Activated CD4-positive, alpha-beta memory T cell treated with anti-CD3 and anti-CD28 coated beads for 36 hours (primary cell): Measurements from ENCODE around the gene GRID2. TPM values are rescaled to one million over a fixed set of nuclear protein-coding genes. Genes with fewer than 3 reads are reported as not detected.

ENCODE experiments used
- CTCF ChIA-PET: fragments of 350-600 bp; sonication (Branson Sonifier 250); formaldehyde crosslinking; loops from one replicate; lab custom pipeline; 2021; ENCODE audit warnings: antibody characterized with exemption, inconsistent platforms; lab: Charles Lee
- POLR2A ChIA-PET: fragments of 350-600 bp; sonication (Branson Sonifier 250); formaldehyde crosslinking; loops from one replicate; lab custom pipeline; 2021; ENCODE audit warnings: antibody characterized with exemption; lab: Charles Lee
- DNase-seq: peaks from one replicate; pipeline ENCODE4 v3.0.0-alpha.2; 2020
- H3K27ac Mint-ChIP-seq: one replicate; pipeline ENCODE4 v1.8.0; 2021; ENCODE audit warnings: mixed read lengths
- H3K27me3 Mint-ChIP-seq: one replicate; pipeline ENCODE4 v1.8.0; 2021; ENCODE audit warnings: mixed read lengths
- H3K36me3 Mint-ChIP-seq: one replicate; pipeline ENCODE4 v1.8.0; 2021; ENCODE audit warnings: mixed read lengths
- H3K4me1 Mint-ChIP-seq: one replicate; pipeline ENCODE4 v1.8.0; 2021; ENCODE audit warnings: low read depth, mixed read lengths
- H3K4me3 Mint-ChIP-seq: one replicate; pipeline ENCODE4 v1.8.0; 2021; ENCODE audit warnings: mild to moderate bottlenecking, mixed read lengths
- H3K9me3 Mint-ChIP-seq: one replicate; pipeline ENCODE4 v1.8.0; 2021; ENCODE audit warnings: mixed read lengths
- intact Hi-C: fragments of 100-400 bp; cut with micrococcal nuclease; formaldehyde crosslinking; loops from one replicate; pipeline ENCODE4 v1.15.1; 2023
- total RNA-seq, 2 experiments: library from RNA; stranded (reverse); gene quantifications; one replicate each; pipeline ENCODE4 v1.2.3, GENCODE V29; 2021

Gene GRID2
- total RNA-seq, 2 experiments from 2014 or later: not detected

DNA sequence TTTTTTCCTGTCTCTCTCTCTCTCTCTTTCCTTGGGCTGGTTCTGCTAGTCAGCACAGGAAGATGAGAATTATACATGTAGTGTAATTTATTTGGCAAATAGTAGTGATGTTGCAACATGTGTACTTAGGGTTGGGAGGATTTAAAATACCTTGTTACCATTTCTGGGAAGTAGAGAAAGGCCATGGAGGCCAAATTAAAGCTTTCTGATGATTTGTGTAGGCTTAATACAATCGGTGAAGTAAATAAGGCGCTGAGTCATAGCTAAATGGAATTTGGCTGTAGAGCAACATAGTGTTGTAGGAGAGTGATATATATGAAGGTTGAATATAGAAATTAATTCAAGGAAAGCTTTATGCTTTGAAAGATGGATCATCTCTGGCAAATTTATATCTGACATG lies 295.3 kb downstream of the GRID2 start:
- Mint-ChIP-seq H3K27ac (no peak overlapping the region), H3K9me3 (peaks cover 24% of the 10 kb centered on the region), H3K36me3 (no peaks in the 10 kb centered on the region), H3K27me3 (no peaks in the 10 kb centered on the region), H3K4me1 (no peaks in the 10 kb centered on the region), H3K4me3 (no peak overlapping the region)
- intact Hi-C loops: no loop called here
- DNase-seq: no peak
- ChIA-PET CTCF (no interaction called here), POLR2A (no interaction called here)

DNA sequence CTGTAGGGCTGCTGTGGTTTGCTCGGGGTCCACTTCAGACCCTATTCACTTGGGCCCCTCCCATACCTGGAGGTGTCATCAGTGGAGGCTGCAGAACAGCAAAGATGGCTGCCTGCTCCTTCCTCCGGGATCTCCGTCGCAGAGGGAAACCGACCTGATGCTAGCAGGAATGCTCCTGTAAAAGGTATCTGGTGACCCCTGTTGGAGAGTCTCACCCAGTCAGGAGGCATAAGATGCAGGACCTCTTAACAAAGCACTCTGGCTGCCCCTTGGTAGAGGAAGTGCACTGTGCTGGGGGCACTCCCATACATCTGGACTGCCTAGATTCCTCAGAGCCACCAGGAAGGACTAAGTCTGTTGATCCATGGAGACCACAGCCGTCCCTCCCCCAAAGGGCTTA lies 296.9 kb downstream of the GRID2 start:
- Mint-ChIP-seq H3K9me3 (peaks cover 29% of the 10 kb centered on the region), H3K4me3 (no peak overlapping the region), H3K36me3 (no peaks in the 10 kb centered on the region), H3K27ac (no peak overlapping the region), H3K27me3 (no peaks in the 10 kb centered on the region), H3K4me1 (no peaks in the 10 kb centered on the region)
- POLR2A ChIA-PET: no interaction called here
- CTCF ChIA-PET: no interaction called here
- intact Hi-C loops: no loop called here
- DNase-seq: no peak

DNA sequence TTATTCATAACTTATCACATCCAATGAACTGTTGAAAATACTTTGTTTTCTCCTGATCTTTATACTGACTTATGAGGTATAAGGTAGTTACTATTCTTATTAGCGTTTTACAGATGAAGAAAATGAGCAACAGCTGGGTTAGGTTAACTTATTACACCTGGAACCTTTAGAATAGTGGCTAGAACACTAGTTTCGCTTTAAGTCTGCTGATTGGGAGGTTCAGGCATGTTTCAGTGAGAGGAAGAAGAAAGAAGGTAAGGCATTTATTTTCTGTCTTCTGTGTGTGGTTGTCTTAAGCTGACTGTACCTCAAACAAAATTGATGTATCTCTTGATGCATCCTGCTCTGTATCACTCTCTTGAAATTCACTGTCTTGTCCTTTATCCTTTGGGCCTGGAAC lies 302.5 kb downstream of the GRID2 start:
- CTCF ChIA-PET: no interaction called here
- Mint-ChIP-seq H3K4me1 (no peaks in the 10 kb centered on the region), H3K4me3 (no peak overlapping the region), H3K27ac (no peak overlapping the region), H3K27me3 (no peaks in the 10 kb centered on the region), H3K36me3 (no peaks in the 10 kb centered on the region), H3K9me3 (peaks cover 32% of the 10 kb centered on the region)
- no peak for DNase-seq
- intact Hi-C loops: no loop called here
- POLR2A ChIA-PET: no interaction called here

DNA sequence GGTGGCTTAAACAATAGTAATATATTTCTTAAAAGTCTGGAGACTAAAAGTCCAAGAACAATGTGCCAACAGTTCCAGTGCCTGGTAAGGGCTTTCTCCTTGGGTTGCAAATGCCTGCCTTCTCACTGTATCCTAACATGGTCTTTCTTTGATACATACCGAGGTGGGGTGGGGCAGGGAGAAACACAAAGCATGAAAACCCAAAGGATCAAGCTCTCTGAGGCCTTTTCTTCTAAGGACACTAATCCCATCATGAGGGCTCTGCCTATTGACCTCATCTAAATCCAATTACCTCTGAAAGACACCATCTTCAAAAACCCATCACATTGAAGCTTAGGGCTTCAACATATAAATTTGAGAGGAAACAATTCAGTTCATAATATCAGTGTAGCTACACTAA lies 311.3 kb downstream of the GRID2 start:
- intact Hi-C loops: no loop called here
- no peak overlapping the region for H3K27ac Mint-ChIP-seq
- H3K36me3 Mint-ChIP-seq: no peaks in the 10 kb centered on the region
- no peaks in the 10 kb centered on the region for H3K4me1 Mint-ChIP-seq
- no peak for DNase-seq
- no peaks in the 10 kb centered on the region for H3K27me3 Mint-ChIP-seq
- CTCF ChIA-PET: no interaction called here
- H3K4me3 Mint-ChIP-seq: no peak overlapping the region
- H3K9me3 Mint-ChIP-seq: peaks cover 8% of the 10 kb centered on the region
- POLR2A ChIA-PET: no interaction called here

DNA sequence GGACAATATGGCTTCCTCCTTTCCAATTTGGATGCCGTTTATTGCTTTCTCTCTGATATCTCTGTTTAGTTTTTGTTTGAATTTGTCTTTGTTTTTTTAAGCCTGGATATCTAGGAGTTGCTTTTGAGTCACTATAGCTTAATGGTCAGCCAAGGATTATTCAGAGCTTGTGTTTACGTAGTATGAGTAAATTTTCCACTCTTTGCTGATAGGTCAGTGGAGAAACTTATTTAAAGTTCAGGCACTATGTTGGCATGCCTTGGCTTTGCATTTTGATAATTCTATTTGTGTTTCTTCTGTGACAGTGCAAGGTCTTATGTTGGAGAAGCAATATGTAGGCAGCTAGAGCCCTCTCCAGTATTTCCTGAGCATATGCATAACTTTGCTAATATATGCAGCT lies 315.2 kb downstream of the GRID2 start:
- ChIA-PET CTCF (no interaction called here), POLR2A (no interaction called here)
- Mint-ChIP-seq H3K36me3 (no peaks in the 10 kb centered on the region), H3K27ac (no peak overlapping the region), H3K9me3 (no peaks in the 10 kb centered on the region), H3K4me3 (no peak overlapping the region), H3K27me3 (no peaks in the 10 kb centered on the region), H3K4me1 (no peaks in the 10 kb centered on the region)
- intact Hi-C loops: no loop called here
- DNase-seq: no peak

DNA sequence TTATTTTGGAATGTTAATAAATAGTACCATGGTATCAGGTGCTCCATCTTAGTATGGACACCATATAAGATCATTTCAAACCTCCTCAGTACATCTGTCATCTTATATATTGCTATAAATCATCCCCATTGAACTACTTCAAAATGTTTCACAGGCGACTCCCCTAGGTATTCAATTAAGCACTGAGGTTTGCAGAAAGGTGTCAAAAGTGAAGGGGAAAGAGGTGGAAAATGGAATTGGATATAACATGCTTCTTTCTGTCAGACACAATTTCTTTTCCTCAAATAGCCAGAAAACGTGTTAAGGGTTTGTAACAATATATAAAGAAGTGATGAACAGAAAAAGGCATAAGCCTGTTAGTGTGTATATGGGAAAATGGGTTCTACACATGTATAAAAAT lies 325.5 kb downstream of the GRID2 start:
- CTCF ChIA-PET: no interaction called here
- Mint-ChIP-seq H3K9me3 (peaks cover 10% of the 10 kb centered on the region), H3K27ac (no peak overlapping the region), H3K4me1 (no peaks in the 10 kb centered on the region), H3K27me3 (no peaks in the 10 kb centered on the region), H3K4me3 (no peak overlapping the region), H3K36me3 (no peaks in the 10 kb centered on the region)
- POLR2A ChIA-PET: no interaction called here
- intact Hi-C loops: no loop called here
- DNase-seq: no peak

DNA sequence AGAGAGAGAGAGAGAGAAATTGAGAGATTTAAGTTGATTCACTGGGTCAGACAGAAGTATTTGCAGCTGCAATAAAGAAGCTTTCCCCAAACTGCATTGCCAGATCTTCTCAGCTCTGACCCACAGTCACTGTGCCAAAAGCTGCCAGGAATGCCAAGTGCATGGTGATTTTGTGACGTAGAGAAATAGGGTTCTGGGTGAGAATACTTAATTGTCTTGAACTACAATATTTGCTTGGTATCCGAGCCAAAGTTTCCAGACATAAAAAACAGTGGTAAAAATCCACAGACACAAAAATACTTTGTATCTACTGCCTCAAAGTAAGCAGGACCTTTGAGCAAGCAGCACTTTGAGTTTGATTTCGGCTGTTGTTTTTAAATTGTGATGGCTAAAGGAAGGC lies 331.1 kb downstream of the GRID2 start:
- Mint-ChIP-seq H3K4me1 (no peaks in the 10 kb centered on the region), H3K27me3 (no peaks in the 10 kb centered on the region), H3K4me3 (no peak overlapping the region), H3K9me3 (peaks cover 4% of the 10 kb centered on the region), H3K36me3 (no peaks in the 10 kb centered on the region), H3K27ac (no peak overlapping the region)
- CTCF ChIA-PET: no interaction called here
- DNase-seq: no peak
- intact Hi-C loops: no loop called here
- POLR2A ChIA-PET: no interaction called here

DNA sequence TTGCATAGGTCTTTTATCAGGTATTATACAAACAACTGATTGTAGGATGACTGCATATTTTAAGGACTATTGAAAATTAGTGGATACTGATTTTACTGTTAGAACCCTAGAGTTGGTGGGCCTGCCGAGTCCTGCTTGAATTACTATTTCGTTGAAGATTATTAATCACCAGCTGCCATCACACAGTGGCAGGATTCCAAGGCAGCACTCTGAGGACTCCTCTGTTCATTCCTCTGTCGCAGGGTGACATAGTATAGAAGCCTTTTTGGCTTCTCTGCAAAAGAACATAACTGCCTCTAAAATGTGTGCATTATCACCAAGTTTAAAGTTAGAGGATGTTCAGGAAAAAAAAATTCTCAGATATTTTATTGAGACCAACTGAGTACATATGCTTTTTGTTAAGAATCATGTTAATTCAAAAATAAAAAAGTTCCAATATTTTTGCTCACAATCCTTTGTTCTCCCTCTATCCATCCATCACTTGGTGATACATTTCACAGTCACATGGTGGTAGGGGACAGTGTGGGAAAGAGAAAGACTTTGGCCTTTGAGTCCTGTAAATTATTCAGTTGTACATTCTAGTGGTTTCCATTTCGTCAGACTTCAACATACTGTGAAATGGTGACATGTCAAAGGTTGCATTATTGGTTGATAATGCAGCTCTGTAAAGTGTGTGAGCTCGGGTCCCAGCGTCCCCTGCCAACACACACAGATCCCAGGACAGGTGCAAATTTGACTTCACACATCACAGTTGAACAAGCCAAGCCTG lies 332.5 kb downstream of the GRID2 start:
- no peak overlapping the region for H3K4me3 Mint-ChIP-seq
- H3K27me3 Mint-ChIP-seq: no peaks in the 10 kb centered on the region
- H3K9me3 Mint-ChIP-seq: peaks cover 4% of the 10 kb centered on the region
- DNase-seq: no peak
- no peaks in the 10 kb centered on the region for H3K4me1 Mint-ChIP-seq
- H3K27ac Mint-ChIP-seq: no peak overlapping the region
- no peaks in the 10 kb centered on the region for H3K36me3 Mint-ChIP-seq
- ChIA-PET CTCF (no interaction called here), POLR2A (no interaction called here)
- intact Hi-C loops: no loop called here

DNA sequence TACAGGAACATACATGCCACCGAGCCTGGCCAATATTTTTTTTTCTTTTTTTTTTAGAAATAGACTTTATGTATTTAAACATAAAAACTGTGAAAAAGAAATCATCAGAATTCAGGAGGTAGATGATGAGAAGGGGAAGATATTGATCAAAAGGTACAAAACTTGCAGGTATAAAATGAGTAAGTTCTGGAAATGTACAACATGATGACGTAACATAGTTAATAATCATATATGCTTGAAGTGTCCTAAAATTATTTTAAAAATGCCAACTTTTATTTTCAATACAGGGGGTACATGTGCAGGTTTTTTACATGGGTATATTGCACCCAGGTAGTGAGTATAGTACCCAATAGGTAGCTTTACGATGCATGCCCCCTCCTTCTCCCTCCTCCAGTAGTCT lies 337.6 kb downstream of the GRID2 start:
- POLR2A ChIA-PET: no interaction called here
- no peaks in the 10 kb centered on the region for H3K4me1 Mint-ChIP-seq

DNA sequence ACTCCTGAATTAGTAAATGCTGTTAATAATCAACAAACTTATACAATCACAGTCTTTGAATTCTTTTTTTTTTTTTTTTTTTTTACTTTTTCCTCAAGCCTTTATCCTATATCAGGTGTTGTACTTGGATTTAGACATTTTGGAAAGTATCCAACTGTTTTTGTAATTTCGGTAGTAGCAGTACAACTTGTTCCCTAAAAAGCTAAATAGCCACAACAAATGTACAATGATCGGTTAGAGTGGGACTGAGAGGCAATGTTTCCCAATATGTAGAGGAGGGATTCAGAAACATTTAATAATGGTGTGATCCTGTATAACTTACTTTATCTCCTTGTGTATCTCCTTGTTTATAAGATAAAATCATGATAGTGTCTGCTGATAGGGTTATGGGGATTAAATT lies 343.1 kb downstream of the GRID2 start:
- Mint-ChIP-seq H3K36me3 (no peaks in the 10 kb centered on the region), H3K4me3 (no peak overlapping the region), H3K27me3 (no peaks in the 10 kb centered on the region), H3K4me1 (no peaks in the 10 kb centered on the region), H3K27ac (no peak overlapping the region), H3K9me3 (peaks cover 12% of the 10 kb centered on the region)
- ChIA-PET POLR2A (no interaction called here), CTCF (no interaction called here)
- DNase-seq: no peak
- intact Hi-C loops: no loop called here

More for the DNA sequence above, 337.6 kb downstream of the GRID2 start:
- CTCF ChIA-PET: no interaction called here
- intact Hi-C loops: no loop called here
- no peaks in the 10 kb centered on the region for H3K36me3 Mint-ChIP-seq
- peaks cover 11% of the 10 kb centered on the region for H3K9me3 Mint-ChIP-seq
- DNase-seq: no peak
- H3K4me3 Mint-ChIP-seq: no peak overlapping the region
- no peak overlapping the region for H3K27ac Mint-ChIP-seq
- no peaks in the 10 kb centered on the region for H3K27me3 Mint-ChIP-seq

DNA sequence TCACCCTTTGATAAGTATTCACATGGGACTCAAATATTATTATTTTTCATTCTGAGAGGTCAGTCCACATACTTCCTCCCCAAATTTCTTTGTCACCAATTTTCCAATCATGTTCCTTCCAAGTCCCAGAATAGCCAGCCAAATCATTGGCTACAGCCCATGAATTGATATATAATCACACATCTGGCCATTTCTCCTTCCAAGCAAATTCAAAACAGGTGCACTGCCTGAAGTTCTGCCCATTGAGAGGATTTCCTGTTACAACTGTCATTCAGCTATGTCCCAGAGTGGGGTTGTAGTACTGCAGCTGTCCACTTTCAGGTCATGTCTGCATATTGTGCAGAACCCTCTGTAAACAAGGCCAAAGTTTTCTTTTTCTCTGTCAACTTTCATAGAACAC lies 347.8 kb downstream of the GRID2 start:
- intact Hi-C loops: no loop called here
- no peaks in the 10 kb centered on the region for H3K27me3 Mint-ChIP-seq
- peaks cover 4% of the 10 kb centered on the region for H3K9me3 Mint-ChIP-seq
- ChIA-PET CTCF (no interaction called here), POLR2A (no interaction called here)
- H3K27ac Mint-ChIP-seq: no peak overlapping the region
- H3K36me3 Mint-ChIP-seq: no peaks in the 10 kb centered on the region
- no peak overlapping the region for H3K4me3 Mint-ChIP-seq
- no peak for DNase-seq
- H3K4me1 Mint-ChIP-seq: no peaks in the 10 kb centered on the region

DNA sequence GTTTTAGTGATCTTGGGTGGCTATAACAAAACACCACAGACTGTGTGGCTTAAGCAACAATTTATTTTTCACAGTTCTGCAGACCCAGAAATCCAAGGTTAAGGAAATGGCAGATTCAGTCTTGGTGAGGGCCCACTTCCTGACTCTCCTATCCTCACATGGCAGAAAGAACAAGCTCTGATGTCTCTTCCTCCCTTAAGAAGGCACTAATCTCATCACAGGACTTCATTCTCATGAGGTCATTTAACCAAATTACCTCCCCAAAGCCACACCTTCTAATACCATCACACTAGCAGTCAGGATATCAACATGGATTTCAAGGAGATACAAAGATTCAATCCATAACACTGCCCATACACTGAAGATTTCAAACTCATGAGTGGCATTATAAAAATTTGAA lies 350.3 kb downstream of the GRID2 start:
- H3K9me3 Mint-ChIP-seq: peaks cover 4% of the 10 kb centered on the region
- ChIA-PET POLR2A (no interaction called here), CTCF (no interaction called here)
- no peaks in the 10 kb centered on the region for H3K27me3 Mint-ChIP-seq
- H3K4me3 Mint-ChIP-seq: no peak overlapping the region
- no peak overlapping the region for H3K27ac Mint-ChIP-seq
- no peak for DNase-seq
- intact Hi-C loops: no loop called here
- no peaks in the 10 kb centered on the region for H3K4me1 Mint-ChIP-seq
- H3K36me3 Mint-ChIP-seq: no peaks in the 10 kb centered on the region

DNA sequence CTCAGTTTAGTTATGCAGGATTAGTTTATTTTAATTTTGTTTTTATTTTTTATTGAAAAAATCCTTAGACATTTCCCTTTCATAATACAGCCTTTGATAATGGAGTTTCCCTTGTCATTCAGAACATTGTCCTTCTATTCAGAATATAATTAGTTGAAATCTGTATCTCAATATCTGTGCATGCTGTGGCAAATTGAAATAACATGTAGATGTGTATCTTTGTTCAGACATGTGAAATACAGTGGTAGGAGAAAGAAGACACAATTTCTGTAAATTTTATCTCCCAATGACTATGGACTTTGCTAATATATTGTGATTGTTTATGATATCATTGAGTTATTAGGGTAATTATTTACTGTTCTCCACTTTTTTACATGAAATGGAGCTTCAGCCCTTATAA lies 353.9 kb downstream of the GRID2 start:
- no peak overlapping the region for H3K27ac Mint-ChIP-seq
- H3K4me3 Mint-ChIP-seq: no peak overlapping the region
- intact Hi-C loops: no loop called here
- CTCF ChIA-PET: no interaction called here
- DNase-seq: no peak
- H3K27me3 Mint-ChIP-seq: no peaks in the 10 kb centered on the region
- POLR2A ChIA-PET: no interaction called here
- H3K9me3 Mint-ChIP-seq: no peaks in the 10 kb centered on the region
- no peaks in the 10 kb centered on the region for H3K36me3 Mint-ChIP-seq
- H3K4me1 Mint-ChIP-seq: no peaks in the 10 kb centered on the region
